Keratinocyte (primary cell): ENCODE data around the gene ADH7.

Source experiments
- EZH2 ChIP-seq: IDR thresholded peaks from one replicate; pipeline ENCODE4 v1.6.1; 2012; ENCODE audit warnings: inconsistent platforms, mild to moderate bottlenecking, low read length, moderate library complexity
- TF ChIP-seq, protein P1 (sequence below), 3 experiments: IDR thresholded peaks in 1 of 3; conservative IDR thresholded peaks in 1 of 3; optimal IDR thresholded peaks in 1 of 3; 2 replicates in 2 of 3; 3 replicates in 1 of 3; pipeline versions ENCODE3 to v1.5.1; 2011; ENCODE audit warnings: low read length in 3 of 3, mild to moderate bottlenecking in 3 of 3, moderate library complexity in 2 of 3, control low read depth in 1 of 3, inconsistent platforms in 1 of 3; ENCODE audit not compliant: insufficient read depth in 2 of 3; ENCODE audit errors: extremely low read depth in 1 of 3

DNA sequence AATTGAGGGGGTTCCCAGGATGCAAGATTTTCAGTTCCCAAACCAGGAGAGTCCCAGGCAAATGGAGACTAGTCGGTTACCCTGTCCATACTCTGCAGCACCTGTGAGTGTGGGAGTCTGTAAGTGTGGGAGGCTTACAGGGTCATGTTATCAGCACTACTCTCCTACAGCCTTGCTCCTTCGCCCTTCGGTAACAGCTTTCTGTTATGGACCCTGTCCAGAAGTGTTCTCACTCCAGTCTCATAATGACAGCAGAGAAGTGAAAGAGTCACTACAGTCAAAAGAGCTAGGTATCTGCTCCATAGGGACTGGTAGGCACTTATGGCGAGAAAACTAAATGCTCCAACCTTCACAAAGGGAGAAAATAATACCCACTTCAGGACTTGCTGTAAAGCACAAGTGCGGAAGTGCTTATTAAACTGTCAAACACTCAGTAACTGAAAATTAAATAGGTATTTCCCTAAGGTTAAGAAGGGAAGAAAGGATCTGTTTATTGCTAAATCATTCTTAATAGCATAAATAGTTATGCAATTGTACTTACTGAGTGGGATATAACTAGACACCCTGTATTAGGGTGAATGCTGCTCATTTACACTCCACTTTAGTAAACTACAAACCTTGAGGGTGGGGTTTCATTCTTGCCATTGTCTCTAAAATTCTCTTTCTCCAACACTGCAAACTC lies 2.7 kb upstream of the ADH7 start:
- TF ChIP-seq, protein P1, sequence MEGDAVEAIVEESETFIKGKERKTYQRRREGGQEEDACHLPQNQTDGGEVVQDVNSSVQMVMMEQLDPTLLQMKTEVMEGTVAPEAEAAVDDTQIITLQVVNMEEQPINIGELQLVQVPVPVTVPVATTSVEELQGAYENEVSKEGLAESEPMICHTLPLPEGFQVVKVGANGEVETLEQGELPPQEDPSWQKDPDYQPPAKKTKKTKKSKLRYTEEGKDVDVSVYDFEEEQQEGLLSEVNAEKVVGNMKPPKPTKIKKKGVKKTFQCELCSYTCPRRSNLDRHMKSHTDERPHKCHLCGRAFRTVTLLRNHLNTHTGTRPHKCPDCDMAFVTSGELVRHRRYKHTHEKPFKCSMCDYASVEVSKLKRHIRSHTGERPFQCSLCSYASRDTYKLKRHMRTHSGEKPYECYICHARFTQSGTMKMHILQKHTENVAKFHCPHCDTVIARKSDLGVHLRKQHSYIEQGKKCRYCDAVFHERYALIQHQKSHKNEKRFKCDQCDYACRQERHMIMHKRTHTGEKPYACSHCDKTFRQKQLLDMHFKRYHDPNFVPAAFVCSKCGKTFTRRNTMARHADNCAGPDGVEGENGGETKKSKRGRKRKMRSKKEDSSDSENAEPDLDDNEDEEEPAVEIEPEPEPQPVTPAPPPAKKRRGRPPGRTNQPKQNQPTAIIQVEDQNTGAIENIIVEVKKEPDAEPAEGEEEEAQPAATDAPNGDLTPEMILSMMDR (optimal IDR thresholded peaks at IDR 0.05 in 1 of 3, IDR thresholded peaks at IDR 0.05 in 1 of 3, conservative IDR thresholded peaks at IDR 0.05 in 1 of 3; ENCODE audit: extremely low read depth in 1 of 3, insufficient read depth in 2 of 3, low read length in 3 of 3), result no peak
- TF ChIP-seq EZH2, result no peak
